CD14-positive monocyte (primary cell): ENCODE data around the gene MALL. TPM values are rescaled to one million over a fixed set of nuclear protein-coding genes. Genes with fewer than 3 reads are reported as not detected.

Experiments used
- DNase-seq, 3 donors: peaks; one replicate each; pipeline ENCODE4 v3.0.0-alpha.2; 2011 to 2022
- H2AFZ ChIP-seq: 2 replicates; pipeline ENCODE4 v1.6.0; 2012; ENCODE audit warnings: mild to moderate bottlenecking, low read depth, low read length, inconsistent platforms; ENCODE audit not compliant: insufficient read depth, poor library complexity, severe bottlenecking
- H3K27ac ChIP-seq, 2 donors: 1 replicate in 1 of 2; 2 replicates in 1 of 2; pipeline ENCODE4 v1.5.1; 2012 to 2013; ENCODE audit warnings: low read length in 2 of 2, control low read depth in 1 of 2, inconsistent platforms in 1 of 2, low read depth in 1 of 2, mild to moderate bottlenecking in 1 of 2
- H3K27me3 ChIP-seq, 2 donors: one replicate each; pipeline versions ENCODE4 v1.6.0 to v1.6.1; 2011 to 2013; ENCODE audit warnings: low read length in 2 of 2; ENCODE audit not compliant: control insufficient read depth in 2 of 2, insufficient read depth in 2 of 2
- H3K36me3 ChIP-seq, 2 donors: replicated peaks in 1 of 2; 1 replicate in 1 of 2; 2 replicates in 1 of 2; pipeline versions ENCODE4 v1.5.1 to v1.6.1; 2012 to 2013; ENCODE audit warnings: low read length in 2 of 2, control low read depth in 1 of 2, inconsistent platforms in 1 of 2, mild to moderate bottlenecking in 1 of 2; ENCODE audit not compliant: insufficient read depth in 2 of 2, control insufficient read depth in 1 of 2
- H3K4me1 ChIP-seq, 2 donors: 1 replicate in 1 of 2; 2 replicates in 1 of 2; pipeline versions ENCODE4 v1.5.1 to v1.6.1; 2012 to 2013; ENCODE audit warnings: low read length in 2 of 2, control low read depth in 1 of 2, inconsistent platforms in 1 of 2, mild to moderate bottlenecking in 1 of 2, moderate library complexity in 1 of 2; ENCODE audit not compliant: insufficient read depth in 2 of 2, control insufficient read depth in 1 of 2
- H3K4me2 ChIP-seq: replicated peaks from 2 replicates; pipeline ENCODE3; 2012; ENCODE audit warnings: low read length, moderate library complexity, mild to moderate bottlenecking; ENCODE audit not compliant: poor library complexity, severe bottlenecking; ENCODE audit errors: extremely low read depth
- H3K4me3 ChIP-seq, 3 experiments: fragments of 200-600 bp in 1 of 3; sonication (generic) in 1 of 3; replicated peaks in 1 of 3; 1 replicate in 2 of 3; 2 replicates in 1 of 3; pipeline ENCODE4 v1.5.1; 2011 to 2013; ENCODE audit warnings: low read length in 3 of 3, mild to moderate bottlenecking in 3 of 3, control low read depth in 2 of 3, low read depth in 2 of 3, inconsistent platforms in 1 of 3, moderate library complexity in 1 of 3
- H3K79me2 ChIP-seq: 2 replicates; pipeline ENCODE4 v1.6.0; 2012; ENCODE audit warnings: mild to moderate bottlenecking, control low read depth, inconsistent platforms, low read length, moderate library complexity; ENCODE audit not compliant: insufficient read depth
- H3K9ac ChIP-seq: 2 replicates; pipeline ENCODE4 v1.6.0; 2017; ENCODE audit warnings: low read length, mild to moderate bottlenecking; ENCODE audit not compliant: insufficient read depth, poor library complexity, severe bottlenecking
- H3K9me3 ChIP-seq, 2 donors: replicated peaks in 1 of 2; 1 replicate in 1 of 2; 2 replicates in 1 of 2; pipeline versions ENCODE4 v1.5.1 to v1.6.1; 2012 to 2013; ENCODE audit warnings: low read length in 2 of 2, control low read depth in 1 of 2; ENCODE audit not compliant: control insufficient read depth in 1 of 2, insufficient read depth in 1 of 2
- H4K20me1 ChIP-seq: 2 replicates; pipeline ENCODE4 v1.6.0; 2012; ENCODE audit warnings: mild to moderate bottlenecking, low read length, control low read depth, moderate library complexity; ENCODE audit not compliant: insufficient read depth
- H3K27ac Mint-ChIP-seq, 7 donors: one replicate each; pipeline ENCODE4 v1.8.0; 2020; ENCODE audit warnings: mild to moderate bottlenecking in 7 of 7, mixed read lengths in 7 of 7, moderate library complexity in 6 of 7, inconsistent platforms in 2 of 7
- H3K27me3 Mint-ChIP-seq, 3 donors: one replicate each; pipeline ENCODE4 v1.8.0; 2021 to 2022; ENCODE audit warnings: low read depth in 3 of 3, mild to moderate bottlenecking in 3 of 3, mixed read lengths in 3 of 3, moderate library complexity in 3 of 3, inconsistent platforms in 1 of 3
- H3K36me3 Mint-ChIP-seq, 2 donors: one replicate each; pipeline ENCODE4 v1.8.0; 2020; ENCODE audit warnings: mixed read lengths in 2 of 2, inconsistent platforms in 1 of 2, mild to moderate bottlenecking in 1 of 2
- H3K4me1 Mint-ChIP-seq: one replicate; pipeline ENCODE4 v1.8.0; 2020; ENCODE audit warnings: mild to moderate bottlenecking, mixed read lengths
- H3K4me3 Mint-ChIP-seq, 2 donors: one replicate each; pipeline ENCODE4 v1.8.0; 2020; ENCODE audit warnings: mild to moderate bottlenecking in 2 of 2, mixed read lengths in 2 of 2, moderate library complexity in 1 of 2
- H3K9me3 Mint-ChIP-seq, 7 donors: one replicate each; pipeline ENCODE4 v1.8.0; 2020 to 2022; ENCODE audit warnings: mixed read lengths in 7 of 7, mild to moderate bottlenecking in 6 of 7, moderate library complexity in 6 of 7, inconsistent platforms in 2 of 7
- CTCF ChIP-seq: fragments of 200-600 bp; IDR thresholded peaks from one replicate; pipeline ENCODE4 v1.8.0; 2022; ENCODE audit warnings: antibody characterized with exemption, mild to moderate bottlenecking
- WGBS: methylation state at CpG from one replicate; pipeline ENCODE4 v1.1.5; 2013; ENCODE audit warnings: missing lambda C conversion rate; ENCODE audit not compliant: insufficient coverage; 5-methylcytosine and 5-hydroxymethylcytosine counted together
- intact Hi-C, 2 donors: fragments of 100-400 bp; cut with micrococcal nuclease; formaldehyde crosslinking; loops; one replicate each; pipeline versions ENCODE4 v1.15.0 to v1.15.1; 2023
- polyA plus RNA-seq, 3 donors: library from polyadenylated mRNA; depleted of rRNA in 1 of 3; unstranded in 2 of 3; stranded (reverse) in 1 of 3; fragments of 300-500 nt in 2 of 3; fragments of >200 nt in 1 of 3; fragmentation: Illumina TruSeq in 2 of 3; gene quantifications; 1 replicate in 2 of 3; 2 replicates in 1 of 3; pipeline ENCODE4 v1.2.3, GENCODE V29; 2012 to 2021

The MALL gene
- polyA plus RNA-seq, 3 donors = 0.12 TPM; not detected in 2

- intact Hi-C loops = no loop called here
- H3K79me2 ChIP-seq = no peaks in the 10 kb centered on the region
- no peaks in the 10 kb centered on the region for H3K9me3 ChIP-seq
- H2AFZ ChIP-seq = no peak overlapping the region
- Mint-ChIP-seq H3K27me3 (peaks cover 0 to 3% (median 3%) of the 10 kb centered on the region in 3 donors), H3K9me3 (peaks cover 0 to 3% (median 0%) of the 10 kb centered on the region in 7 donors), H3K36me3 (no peaks in the 10 kb centered on the region), H3K4me1 (no peaks in the 10 kb centered on the region), H3K4me3 (no peak overlapping the region), H3K27ac (no peak overlapping the region)
- no peak overlapping the region for H3K9ac ChIP-seq
- no peaks in the 10 kb centered on the region for H3K36me3 ChIP-seq
- DNase-seq = no peak
- H3K4me3 ChIP-seq = no peak overlapping the region
- H3K27me3 ChIP-seq = no peaks in the 10 kb centered on the region
- H4K20me1 ChIP-seq = no peaks in the 10 kb centered on the region
- no peak overlapping the region for H3K27ac ChIP-seq
- TF ChIP-seq CTCF = no peak
- H3K4me1 ChIP-seq = no peaks in the 10 kb centered on the region
- H3K4me2 ChIP-seq = no peak overlapping the region
Measured at GRCh38 chr2:110143982-110144381, 28.4 kb upstream of the MALL start.

- Mint-ChIP-seq H3K36me3 (no peaks in the 10 kb centered on the region), H3K4me1 (no peaks in the 10 kb centered on the region), H3K9me3 (peaks cover 0 to 3% (median 0%) of the 10 kb centered on the region in 7 donors), H3K27me3 (peaks cover 0 to 3% (median 3%) of the 10 kb centered on the region in 3 donors), H3K4me3 (no peak overlapping the region), H3K27ac (no peak overlapping the region)
- Histone ChIP-seq H3K79me2 (no peaks in the 10 kb centered on the region), H4K20me1 (no peaks in the 10 kb centered on the region), H2AFZ (no peak overlapping the region), H3K36me3 (no peaks in the 10 kb centered on the region), H3K4me2 (no peak overlapping the region), H3K9me3 (no peaks in the 10 kb centered on the region), H3K4me3 (no peak overlapping the region), H3K4me1 (no peaks in the 10 kb centered on the region), H3K27me3 (no peaks in the 10 kb centered on the region), H3K27ac (no peak overlapping the region), H3K9ac (no peak overlapping the region)
- no peak for TF ChIP-seq CTCF
- intact Hi-C loops = no loop called here
- WGBS = no CpG with 5 or more reads among the region's 1 CpG
- DNase-seq = no peak
Measured at GRCh38 chr2:110140401-110140800, 24.8 kb upstream of the MALL start.
